SK-N-SH treated with all-trans-retinoic acid at 6 μM for 48 hours (cell line): ENCODE results near the gene CLTCL1.

ENCODE experiments used
- SNAI2 ChIP-seq: fragments of 250-450 bp; sonication (Bioruptor Pico); IDR thresholded peaks from 2 replicates; pipeline ENCODE4 v1.5.0; 2020; ENCODE audit warnings: mild to moderate bottlenecking, moderate library complexity
- ZC3H10 ChIP-seq: fragments of 250-450 bp; sonication (Bioruptor Pico); IDR thresholded peaks from 2 replicates; pipeline ENCODE4 v1.5.1; 2021; ENCODE audit warnings: mild to moderate bottlenecking, moderate library complexity

DNA sequence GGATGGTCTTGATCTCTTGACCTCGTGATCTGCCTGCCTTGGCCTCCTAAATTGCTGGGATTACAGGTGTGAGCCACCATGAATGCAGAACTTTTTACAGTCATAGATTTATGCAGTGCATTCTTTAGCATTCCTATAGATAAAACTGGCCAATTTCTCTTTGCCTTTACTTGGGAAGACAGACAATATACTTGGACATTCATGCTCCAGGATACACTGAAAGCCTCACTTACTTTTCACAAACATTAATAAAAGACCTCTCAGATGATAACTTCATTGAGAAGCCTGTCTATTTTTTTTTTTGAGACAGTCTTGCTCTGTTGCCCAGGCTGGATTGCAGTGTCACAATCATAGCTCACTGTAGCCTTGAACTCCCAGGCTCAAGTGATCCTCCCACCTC, 12.3 kb upstream of the CLTCL1 start:
- TF ChIP-seq ZC3H10 (no peak), SNAI2 (no peak)
